MM.1S (cell line): ENCODE data around the gene EML6.

ENCODE experiments used
- DNase-seq: peaks from one replicate; pipeline ENCODE4 v3.0.0-alpha.2; 2015
- H2AFZ ChIP-seq: fragments of 300-600 bp; sonication (generic); 2 replicates; pipeline ENCODE4 v1.6.0; 2016; ENCODE audit warnings: antibody characterized with exemption, low read length
- H3F3A ChIP-seq: fragments of 300-600 bp; sonication (generic); 2 replicates; pipeline ENCODE4 v1.6.1; 2016; ENCODE audit warnings: mild to moderate bottlenecking, antibody characterized with exemption, low read length, moderate library complexity, mixed read lengths; ENCODE audit not compliant: insufficient read depth
- H3K27ac ChIP-seq: fragments of 300-600 bp; sonication (generic); 2 replicates; pipeline ENCODE4 v1.5.1; 2016; ENCODE audit warnings: mild to moderate bottlenecking, low read length
- H3K27me3 ChIP-seq: fragments of 300-600 bp; sonication (generic); replicated peaks from 2 replicates; pipeline ENCODE4 v1.6.0; 2016; ENCODE audit warnings: low read length; ENCODE audit not compliant: insufficient read depth
- H3K36me3 ChIP-seq: fragments of 300-600 bp; sonication (generic); replicated peaks from 2 replicates; pipeline ENCODE4 v1.6.1; 2016; ENCODE audit warnings: mild to moderate bottlenecking, low read length, mixed read lengths; ENCODE audit not compliant: insufficient read depth
- H3K4me1 ChIP-seq: fragments of 300-600 bp; sonication (generic); 2 replicates; pipeline ENCODE4 v1.6.1; 2016; ENCODE audit warnings: low read length, mixed read lengths
- H3K4me2 ChIP-seq: fragments of 300-600 bp; sonication (generic); 2 replicates; pipeline ENCODE4 v1.6.0; 2016; ENCODE audit warnings: low read depth, low read length
- H3K4me3 ChIP-seq: fragments of 300-600 bp; sonication (generic); 2 replicates; pipeline ENCODE4 v1.5.1; 2016; ENCODE audit warnings: low read length, mixed read lengths
- H3K79me2 ChIP-seq: fragments of 300-600 bp; sonication (generic); 2 replicates; pipeline ENCODE4 v1.6.1; 2016; ENCODE audit warnings: mixed run types, low read length, mixed read lengths
- H3K9ac ChIP-seq: fragments of 300-600 bp; sonication (generic); 2 replicates; pipeline ENCODE4 v1.6.1; 2016; ENCODE audit warnings: low read length, mixed read lengths
- H3K9me2 ChIP-seq: fragments of 300-600 bp; sonication (generic); replicated peaks from 2 replicates; pipeline ENCODE4 v1.6.1; 2016; ENCODE audit warnings: mild to moderate bottlenecking, low read length, mixed read lengths; ENCODE audit not compliant: insufficient read depth
- H3K9me3 ChIP-seq: fragments of 300-600 bp; sonication (generic); replicated peaks from 2 replicates; pipeline ENCODE4 v1.6.1; 2016; ENCODE audit warnings: mild to moderate bottlenecking, low read length, mixed read lengths; ENCODE audit not compliant: insufficient read depth
- H4K20me1 ChIP-seq: fragments of 300-600 bp; sonication (generic); 2 replicates; pipeline ENCODE4 v1.6.1; 2016; ENCODE audit warnings: mild to moderate bottlenecking, low read length, moderate library complexity, mixed read lengths; ENCODE audit not compliant: insufficient read depth
- CTCF ChIP-seq: fragments of 300-600 bp; sonication (generic); IDR thresholded peaks from 2 replicates; pipeline ENCODE4 v1.5.1; 2016; ENCODE audit warnings: antibody characterized with exemption, low read length, mixed read lengths
- EZH2 ChIP-seq: fragments of 300-600 bp; sonication (generic); optimal IDR thresholded peaks from 2 replicates; pipeline ENCODE3; 2017; ENCODE audit warnings: low read depth, mild to moderate bottlenecking, antibody characterized with exemption, low read length, mixed read lengths
- EZH2phosphoT487 ChIP-seq: fragments of 300-600 bp; sonication (generic); IDR thresholded peaks from 2 replicates; pipeline ENCODE4 v1.6.1; 2018; ENCODE audit warnings: antibody characterized with exemption, low read length

Gene EML6

GRCh38 chr2:54935389-54935788 is 211.9 kb downstream of the EML6 start:
- H2AFZ ChIP-seq, result no peak overlapping the region
- no peak overlapping the region for H3K9ac ChIP-seq
- H3K9me2 ChIP-seq, result no peaks in the 10 kb centered on the region
- no peaks in the 10 kb centered on the region for H3K79me2 ChIP-seq
- TF ChIP-seq CTCF (no peak), EZH2 (no peak), EZH2phosphoT487 (no peak)
- no peaks in the 10 kb centered on the region for H3K9me3 ChIP-seq
- no peaks in the 10 kb centered on the region for H3F3A ChIP-seq
- H4K20me1 ChIP-seq, result no peaks in the 10 kb centered on the region
- no peaks in the 10 kb centered on the region for H3K36me3 ChIP-seq
- H3K4me1 ChIP-seq, result 0 out of 2 replicates have a peak, but pooled peaks cover 5% of the 10 kb centered on the region
- no peak overlapping the region for H3K4me3 ChIP-seq
- H3K4me2 ChIP-seq, result no peak overlapping the region
- H3K27me3 ChIP-seq, result no peaks in the 10 kb centered on the region
- DNase-seq, result no peak
- H3K27ac ChIP-seq, result no peak overlapping the region

GRCh38 chr2:54936766-54937165 is 213.3 kb downstream of the EML6 start:
- Histone ChIP-seq H3K4me1 (0 out of 2 replicates have a peak, but pooled peaks cover 5% of the 10 kb centered on the region), H3K36me3 (no peaks in the 10 kb centered on the region), H3K4me2 (no peak overlapping the region), H3K9me2 (no peaks in the 10 kb centered on the region), H3K9ac (no peak overlapping the region), H3K27ac (no peak overlapping the region), H3K4me3 (no peak overlapping the region), H3K27me3 (no peaks in the 10 kb centered on the region), H3K79me2 (no peaks in the 10 kb centered on the region), H3K9me3 (no peaks in the 10 kb centered on the region), H4K20me1 (no peaks in the 10 kb centered on the region), H3F3A (no peaks in the 10 kb centered on the region), H2AFZ (no peak overlapping the region)
- no peak for DNase-seq
- no peak for TF ChIP-seq CTCF
- TF ChIP-seq EZH2phosphoT487, result no peak
- no peak for TF ChIP-seq EZH2

- H3K4me1 ChIP-seq, result 0 out of 2 replicates have a peak, but pooled peaks cover 5% of the 10 kb centered on the region
- no peak overlapping the region for H3K27ac ChIP-seq
- H4K20me1 ChIP-seq, result no peaks in the 10 kb centered on the region
- no peaks in the 10 kb centered on the region for H3K79me2 ChIP-seq
- TF ChIP-seq CTCF (no peak), EZH2 (no peak), EZH2phosphoT487 (no peak)
- H3K9me3 ChIP-seq, result no peaks in the 10 kb centered on the region
- H3F3A ChIP-seq, result no peaks in the 10 kb centered on the region
- no peak overlapping the region for H3K4me3 ChIP-seq
- no peak for DNase-seq
- no peaks in the 10 kb centered on the region for H3K9me2 ChIP-seq
- H3K4me2 ChIP-seq, result no peak overlapping the region
- H3K9ac ChIP-seq, result no peak overlapping the region
- H3K27me3 ChIP-seq, result no peaks in the 10 kb centered on the region
- no peaks in the 10 kb centered on the region for H3K36me3 ChIP-seq
- no peak overlapping the region for H2AFZ ChIP-seq
These were observed 216.1 kb downstream of the EML6 start for GRCh38 chr2:54939446-54940118.
